ENCODE measurements around the gene ANKDD1A.

Gene ANKDD1A

DNA sequence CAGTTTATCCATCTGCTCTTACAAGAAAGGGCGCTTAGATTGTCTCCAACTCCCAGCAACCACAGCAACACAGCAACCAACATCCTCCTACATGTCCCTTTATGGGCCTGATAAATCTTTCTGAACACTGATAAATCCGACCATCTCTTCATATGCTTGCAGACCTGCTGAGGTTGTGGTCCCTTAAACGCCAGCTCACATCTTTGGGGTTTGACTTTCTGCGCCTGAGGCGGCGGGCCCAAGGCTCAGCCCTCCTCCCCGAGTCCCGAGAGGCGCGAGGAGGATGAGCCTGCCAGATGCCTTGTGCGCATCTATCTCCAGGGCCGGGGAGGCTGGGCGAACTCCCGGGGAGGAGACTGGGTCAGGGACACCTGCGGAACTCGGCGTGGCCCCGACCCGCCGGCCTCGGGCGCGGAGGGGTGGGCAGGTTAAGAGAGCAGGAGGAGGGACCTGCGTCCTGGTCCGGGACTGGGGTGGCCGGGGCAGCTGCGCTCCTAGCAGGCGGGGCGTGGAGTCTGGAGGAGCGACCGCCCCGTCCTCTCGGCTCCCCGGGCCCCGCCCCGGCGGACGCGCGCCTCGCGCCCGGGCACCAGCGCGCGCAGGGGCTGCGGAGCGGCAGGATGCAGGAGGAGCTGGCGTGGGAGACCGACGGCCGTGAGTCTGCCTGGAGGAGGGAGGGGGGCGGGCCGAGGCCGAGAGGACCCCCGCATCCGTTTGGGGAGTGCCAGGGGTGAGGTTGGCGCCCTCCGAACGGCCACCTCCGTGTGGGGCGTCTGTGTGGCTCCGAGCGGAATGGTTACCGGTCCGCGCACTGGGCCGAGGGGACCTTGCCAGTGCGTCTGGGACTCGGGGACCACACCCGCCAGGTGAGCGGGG is at the start of gene ANKDD1A:
Gene ANKDD1A (plus strand): TSS at position 592 of the 876 bp plus-strand sequence. CDS start 29 bp downstream, at position 621.
- no peak for DNase-seq (ENCODE audit: low spot score)

DNA sequence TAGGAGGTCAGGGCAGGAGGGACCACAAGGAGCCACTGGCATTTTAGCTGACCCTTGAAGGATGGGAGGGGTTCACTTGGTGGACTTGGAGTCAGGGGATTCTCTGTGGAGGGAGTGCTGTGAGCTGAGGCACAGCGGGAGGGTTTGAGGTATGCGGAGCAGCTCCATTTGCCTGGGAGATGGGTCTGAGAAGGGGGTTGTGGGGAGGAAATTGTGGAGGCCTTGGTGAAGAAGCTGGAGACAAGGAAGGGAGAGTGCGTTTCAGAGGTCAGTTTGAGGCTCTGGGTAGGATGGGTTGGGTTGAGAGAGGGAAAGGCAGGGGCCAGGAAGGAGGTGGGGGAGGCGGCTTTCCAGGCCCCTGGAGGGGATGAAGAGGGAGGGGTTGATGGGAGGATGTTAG is 49.7 kb upstream of the ANKDD1A start:
- DNase-seq (ENCODE audit: low spot score), result no peak

DNA sequence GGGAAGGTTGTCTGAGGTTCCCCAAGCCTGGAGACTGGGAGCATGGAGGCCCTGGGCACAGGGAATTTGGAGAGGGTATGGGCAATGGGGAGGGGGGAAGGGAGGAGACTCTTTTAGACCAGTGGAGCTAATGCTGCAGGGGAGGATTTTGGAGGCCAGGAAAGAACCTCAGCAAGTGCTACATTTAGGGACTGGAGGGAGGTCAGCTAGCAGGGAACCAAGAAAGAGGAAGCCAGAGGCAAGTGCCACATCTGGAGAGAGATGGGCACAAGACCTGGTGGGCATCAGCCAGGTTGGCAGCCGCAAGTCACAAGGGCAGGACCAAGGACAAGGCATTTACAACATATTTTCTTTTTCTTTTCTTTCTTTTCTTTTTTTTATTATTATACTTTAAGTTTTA is 49.3 kb upstream of the ANKDD1A start:
- DNase-seq (ENCODE audit: low spot score), result no peak

DNA sequence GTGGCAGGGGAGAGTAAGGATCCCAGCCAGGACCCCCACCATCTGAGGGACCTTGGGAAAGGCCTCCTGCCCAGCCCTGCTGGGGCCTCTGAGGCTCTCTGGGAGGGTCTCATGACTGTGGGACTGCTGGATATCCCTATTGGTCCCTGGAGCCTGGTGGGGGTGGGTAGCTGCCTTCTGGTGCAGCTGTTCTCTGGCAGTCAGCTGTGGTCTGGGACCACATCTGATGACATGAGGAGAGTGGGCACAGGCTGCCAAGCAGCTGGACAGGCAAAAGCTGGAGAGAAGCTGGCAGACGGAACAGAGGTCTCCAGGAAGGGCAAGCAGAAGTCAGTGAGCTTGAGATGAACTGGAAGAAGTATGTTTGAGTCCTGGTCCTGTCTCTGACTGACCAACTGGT is 47.6 kb upstream of the ANKDD1A start:
- DNase-seq (ENCODE audit: low spot score), result no peak

DNA sequence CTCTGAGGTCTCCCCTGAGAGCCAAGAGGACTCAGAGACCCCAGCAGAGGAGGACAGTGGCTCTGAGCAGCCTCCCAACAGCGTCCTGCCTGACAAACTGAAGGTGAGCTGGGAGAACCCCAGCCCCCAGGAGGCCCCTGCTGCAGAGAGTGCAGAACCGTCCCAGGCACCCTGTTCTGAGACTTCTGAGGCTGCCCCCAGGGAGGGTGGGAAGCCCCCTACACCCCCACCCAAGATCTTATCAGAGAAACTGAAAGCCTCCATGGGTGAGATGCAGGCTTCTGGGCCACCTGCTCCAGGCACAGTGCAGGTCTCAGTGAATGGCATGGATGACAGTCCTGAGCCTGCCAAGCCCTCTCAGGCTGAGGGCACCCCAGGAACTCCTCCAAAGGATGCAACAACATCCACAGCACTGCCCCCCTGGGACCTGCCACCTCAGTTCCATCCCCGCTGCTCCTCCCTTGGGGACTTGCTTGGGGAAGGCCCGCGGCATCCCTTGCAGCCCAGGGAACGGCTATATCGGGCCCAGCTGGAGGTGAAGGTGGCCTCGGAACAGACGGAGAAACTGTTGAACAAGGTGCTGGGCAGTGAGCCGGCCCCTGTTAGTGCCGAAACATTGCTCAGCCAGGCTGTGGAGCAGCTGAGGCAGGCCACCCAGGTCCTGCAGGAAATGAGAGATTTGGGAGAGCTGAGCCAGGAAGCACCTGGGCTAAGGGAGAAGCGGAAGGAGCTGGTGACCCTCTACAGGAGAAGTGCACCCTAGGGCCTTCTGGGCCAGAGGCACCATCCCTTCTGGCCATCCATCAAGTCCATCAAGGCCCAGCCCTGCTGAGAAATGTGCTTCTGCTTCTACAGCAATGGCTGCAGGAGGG is 46.3 kb upstream of the ANKDD1A start:
- no peak for DNase-seq (ENCODE audit: low spot score)

DNA sequence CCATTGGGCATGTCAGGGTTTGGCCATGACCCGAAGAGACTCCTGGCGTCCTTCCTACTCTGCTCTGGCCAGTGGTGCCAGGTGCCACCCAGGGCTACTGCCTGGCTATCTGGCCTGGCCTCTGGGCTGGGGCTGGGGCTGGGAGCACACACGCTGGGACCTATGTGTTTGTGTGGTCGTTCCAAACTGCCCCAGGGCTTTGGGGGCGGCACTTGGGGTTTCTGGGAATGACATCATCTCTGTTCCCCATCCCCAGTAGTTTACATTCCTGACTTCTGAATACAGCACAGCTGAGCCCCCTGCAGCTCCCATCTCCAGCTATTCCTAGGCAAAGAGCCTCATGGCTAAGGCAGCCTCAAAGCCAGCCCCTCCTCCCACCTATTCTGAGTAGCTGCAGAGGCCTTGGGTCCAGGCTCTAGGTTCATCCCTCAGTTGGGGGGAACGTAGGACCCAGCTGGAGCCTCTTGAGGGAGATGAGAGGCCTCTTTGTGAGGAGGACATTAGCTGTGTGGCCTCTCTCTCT is 45.6 kb upstream of the ANKDD1A start:
- no peak for DNase-seq (ENCODE audit: low spot score)

DNA sequence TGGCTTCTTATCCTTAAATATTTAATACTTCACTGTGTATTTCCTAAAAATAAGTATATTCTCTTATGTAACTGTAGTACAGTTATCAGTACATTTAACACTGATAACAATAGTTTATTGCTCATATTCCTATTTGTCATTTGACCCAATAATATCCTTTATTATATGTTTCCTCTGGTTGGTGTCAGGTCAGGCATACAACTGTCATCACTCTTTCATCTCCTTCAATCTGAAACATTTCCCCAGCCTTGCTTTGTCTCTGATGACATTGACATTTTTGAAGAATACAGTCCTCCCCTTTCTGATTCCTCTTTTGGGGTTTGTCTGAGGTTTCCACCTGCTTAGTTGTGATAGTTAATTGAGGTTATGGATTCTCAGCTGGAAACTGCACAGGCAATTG is 42.2 kb upstream of the ANKDD1A start:
- no peak for DNase-seq (ENCODE audit: low spot score)

DNA sequence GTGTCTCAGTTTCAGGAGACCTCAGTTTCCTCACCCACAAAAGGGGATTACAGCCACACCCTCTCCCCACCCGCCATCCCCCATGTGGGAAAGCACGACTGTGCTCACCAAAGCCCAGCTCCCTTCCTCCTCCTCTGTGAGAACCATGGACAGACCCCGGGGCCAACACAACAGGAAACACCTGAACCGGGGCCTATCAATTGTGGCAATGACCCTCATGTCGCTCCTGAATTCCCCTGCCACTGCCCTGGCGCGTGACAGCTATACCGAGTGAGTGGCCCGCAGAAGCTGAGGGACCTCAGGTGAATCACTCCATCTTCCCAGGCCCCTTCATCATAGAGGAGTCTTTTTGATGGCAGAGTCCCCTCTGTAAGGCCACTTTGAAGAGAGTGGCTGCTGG is 41.3 kb upstream of the ANKDD1A start:
- no peak for DNase-seq (ENCODE audit: low spot score)

DNA sequence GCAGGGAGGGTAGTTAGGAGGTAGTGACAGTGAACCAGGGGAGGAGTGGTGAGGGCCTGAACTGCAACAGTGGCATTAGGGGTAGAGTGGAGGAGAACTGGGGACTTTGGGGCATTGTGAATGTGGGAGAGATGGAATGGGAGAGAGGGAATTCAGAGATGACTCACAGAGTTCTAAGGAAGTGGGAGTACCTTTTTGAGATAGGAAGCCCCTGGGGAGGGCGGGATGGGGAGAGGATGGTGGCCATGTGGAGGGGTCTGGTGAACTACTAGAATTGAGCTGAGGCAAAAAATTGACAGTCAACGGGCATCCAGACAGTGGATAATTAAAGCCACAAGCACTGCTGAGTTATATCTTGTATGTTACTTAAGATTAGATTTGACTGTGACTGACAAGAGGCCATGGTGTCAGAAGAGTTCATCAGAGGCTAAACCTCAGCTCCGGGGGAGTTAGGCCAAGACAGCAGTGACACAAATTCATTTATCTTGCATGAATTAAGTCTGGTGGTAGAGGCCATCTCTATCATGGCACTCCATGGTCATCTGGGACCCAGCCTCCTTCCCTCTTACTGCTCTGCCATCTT is 36.0 kb upstream of the ANKDD1A start:
- DNase-seq (ENCODE audit: low spot score), result no peak

DNA sequence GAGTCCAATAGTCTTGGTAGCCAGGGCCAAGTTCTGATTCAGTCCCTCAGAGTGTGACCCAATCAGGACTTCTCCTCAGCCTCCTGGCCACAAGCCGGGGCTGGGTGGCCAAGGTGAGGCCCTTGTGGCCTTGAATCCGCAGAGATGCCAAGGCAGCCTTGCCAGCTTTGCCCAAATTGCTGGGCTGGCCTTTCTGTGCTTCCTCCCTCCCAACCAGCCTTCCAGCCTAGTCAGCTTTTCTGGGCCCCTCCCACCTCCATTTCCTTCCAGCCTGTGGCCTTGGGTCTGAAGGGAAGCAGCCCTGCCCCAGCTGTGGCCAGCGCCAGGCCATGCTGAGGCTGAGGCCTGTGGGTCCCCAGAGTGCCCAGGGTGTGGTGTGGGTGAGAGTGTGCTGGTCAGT is 34.3 kb upstream of the ANKDD1A start:
- no peak for DNase-seq (ENCODE audit: low spot score)

DNA sequence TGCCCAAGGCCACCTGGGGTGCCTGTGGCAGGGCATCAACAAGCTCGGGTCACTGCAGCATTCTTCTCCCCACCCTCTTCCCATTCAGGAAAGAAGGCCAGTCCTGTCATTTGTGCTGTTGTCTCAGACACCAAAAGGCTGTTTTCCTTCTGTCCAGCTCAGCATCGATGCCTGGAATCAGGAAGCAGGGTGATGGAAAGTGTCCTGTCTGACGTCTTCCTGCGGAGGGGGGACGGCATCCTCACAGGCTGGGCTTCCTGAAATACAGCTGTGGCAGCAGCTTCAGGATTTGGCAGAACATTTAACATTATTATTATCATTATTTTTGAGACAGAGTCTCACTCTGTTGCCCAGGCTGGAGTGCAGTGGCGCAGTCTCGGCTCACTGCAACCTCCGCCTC is 33.0 kb upstream of the ANKDD1A start:
- DNase-seq (ENCODE audit: low spot score), result no peak

DNA sequence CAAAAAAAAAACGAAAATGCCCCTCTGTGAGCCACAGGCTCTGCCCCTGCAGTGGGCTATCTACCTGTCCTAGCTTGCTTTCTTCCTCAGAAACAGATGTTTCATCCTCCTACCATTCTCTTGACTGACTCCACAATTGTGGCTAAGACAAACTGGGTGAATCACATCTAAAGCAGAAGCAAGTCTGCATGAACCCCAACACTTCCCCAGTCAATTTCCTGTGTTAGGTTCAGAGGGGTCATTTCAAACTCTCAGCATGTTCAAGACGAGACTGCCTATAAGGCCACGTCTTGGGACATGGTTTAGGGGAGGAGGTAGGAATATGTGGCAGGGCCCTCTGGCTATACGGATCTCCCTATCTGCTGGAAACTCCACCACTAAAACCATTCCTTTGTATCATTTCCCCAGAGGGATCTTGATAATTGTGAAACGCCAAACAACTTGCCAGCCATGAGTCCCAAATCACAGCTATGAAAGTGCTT is 28.6 kb upstream of the ANKDD1A start:
- DNase-seq (ENCODE audit: low spot score), result no peak

DNA sequence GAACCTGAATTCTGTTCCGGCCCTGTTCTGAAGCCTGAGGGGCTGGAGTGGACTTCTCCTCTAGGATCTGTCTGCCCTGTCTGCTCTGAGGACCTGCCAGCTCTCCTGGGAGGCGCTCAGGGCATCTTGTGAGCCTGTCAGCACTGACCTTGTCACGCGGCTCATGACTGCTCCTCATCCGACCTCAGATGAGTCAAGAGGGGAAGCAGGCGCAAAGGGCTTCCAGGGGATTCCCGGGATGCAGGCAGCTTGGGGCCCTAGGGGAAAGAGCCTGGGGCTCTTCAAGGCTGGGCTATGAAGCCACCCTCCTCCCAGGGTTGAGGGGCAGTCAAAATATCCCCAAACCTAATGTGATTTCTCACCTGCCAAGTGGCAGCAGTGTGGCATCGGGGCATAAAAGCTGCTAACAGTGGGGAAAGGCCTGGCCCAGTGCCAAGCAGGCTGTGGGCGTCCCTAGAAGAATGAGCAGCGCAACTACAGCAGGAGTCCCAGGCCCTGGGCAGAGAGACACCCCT is 27.6 kb upstream of the ANKDD1A start:
- no peak for DNase-seq (ENCODE audit: low spot score)

DNA sequence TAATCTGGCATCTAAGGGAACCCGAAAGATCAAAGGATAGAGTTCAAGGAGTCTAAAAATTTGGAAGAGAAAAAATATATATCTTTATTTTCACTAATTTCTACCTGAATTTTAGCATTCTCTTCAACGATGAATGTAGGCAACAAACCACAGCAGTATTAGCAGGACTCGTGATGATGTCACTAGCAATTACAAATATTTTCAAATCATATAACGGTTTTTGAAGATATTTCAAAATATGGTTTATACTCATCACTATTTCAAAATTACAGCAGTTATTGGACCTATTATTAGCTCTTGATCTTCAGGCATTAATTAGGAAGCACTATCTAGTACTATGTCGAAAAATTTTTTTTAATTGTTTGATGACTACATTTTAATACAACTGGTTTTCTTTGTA is 27.0 kb upstream of the ANKDD1A start:
- DNase-seq (ENCODE audit: low spot score), result no peak

DNA sequence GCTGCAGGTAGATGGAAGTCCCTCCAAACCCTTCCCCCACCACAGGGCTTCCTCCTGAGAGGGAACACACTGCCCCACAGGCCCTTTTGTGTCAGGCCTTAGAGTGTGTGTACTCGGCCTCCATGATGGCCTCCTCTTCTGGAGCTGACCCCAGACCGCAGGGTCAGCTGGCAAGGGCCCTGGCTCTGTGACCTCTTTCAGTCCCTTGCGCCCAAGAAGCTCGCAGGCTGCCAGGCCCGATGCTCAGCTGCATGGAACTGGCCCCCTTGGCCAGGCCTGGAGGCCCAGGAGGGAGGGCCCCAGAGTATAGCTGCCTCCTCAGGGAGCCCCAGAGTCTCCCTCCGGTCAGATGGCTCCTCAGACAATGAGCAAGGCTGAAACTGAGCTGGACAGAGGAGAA is 23.4 kb upstream of the ANKDD1A start:
- no peak for DNase-seq (ENCODE audit: low spot score)

DNA sequence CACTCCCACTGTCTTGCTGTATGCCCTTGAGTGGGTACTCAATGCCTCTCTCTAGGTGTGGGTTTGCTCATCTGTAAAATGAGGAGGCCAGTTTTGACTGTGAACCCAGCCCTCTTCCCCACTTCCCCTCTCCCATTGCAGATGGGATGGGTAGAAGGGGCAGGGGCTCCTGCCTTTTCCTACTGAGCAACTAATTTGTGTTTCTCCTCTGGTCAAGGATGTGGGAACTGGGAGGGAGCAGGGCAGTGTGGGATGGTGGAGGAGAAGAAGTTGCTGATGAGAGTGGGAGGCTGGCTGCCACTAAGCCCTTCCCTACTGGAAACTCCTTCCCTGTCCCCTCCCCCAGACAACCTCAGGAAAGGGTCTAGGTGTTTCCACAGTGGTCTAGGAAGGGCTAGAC is 20.1 kb upstream of the ANKDD1A start:
- no peak for DNase-seq (ENCODE audit: low spot score)

DNA sequence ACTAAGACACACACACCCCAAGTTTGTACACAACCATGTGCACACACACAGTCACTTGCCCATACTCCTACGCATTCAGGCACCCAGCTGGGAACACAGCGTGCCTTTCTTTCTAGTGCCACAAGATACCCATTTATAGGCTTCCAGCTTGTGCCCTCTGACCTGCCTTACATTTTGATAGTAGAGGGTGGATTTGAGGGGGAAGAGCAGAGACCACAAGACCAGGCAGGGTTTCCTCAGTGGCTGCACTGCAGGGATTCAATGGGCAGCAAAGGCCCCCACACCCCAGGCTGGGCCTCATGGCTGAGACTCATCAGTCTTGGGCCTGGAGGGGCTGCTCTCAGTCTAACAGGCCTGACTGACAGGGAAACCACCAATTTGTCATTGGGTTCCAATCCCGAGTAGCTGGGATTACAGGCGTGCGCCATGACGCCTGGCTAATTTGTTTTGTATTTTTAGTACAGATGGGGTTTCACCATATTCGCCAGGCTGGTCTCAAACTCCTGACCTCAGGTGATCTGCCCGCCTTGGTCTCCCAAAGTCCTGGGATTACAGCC is 18.8 kb upstream of the ANKDD1A start:
- no peak for DNase-seq (ENCODE audit: low spot score)

DNA sequence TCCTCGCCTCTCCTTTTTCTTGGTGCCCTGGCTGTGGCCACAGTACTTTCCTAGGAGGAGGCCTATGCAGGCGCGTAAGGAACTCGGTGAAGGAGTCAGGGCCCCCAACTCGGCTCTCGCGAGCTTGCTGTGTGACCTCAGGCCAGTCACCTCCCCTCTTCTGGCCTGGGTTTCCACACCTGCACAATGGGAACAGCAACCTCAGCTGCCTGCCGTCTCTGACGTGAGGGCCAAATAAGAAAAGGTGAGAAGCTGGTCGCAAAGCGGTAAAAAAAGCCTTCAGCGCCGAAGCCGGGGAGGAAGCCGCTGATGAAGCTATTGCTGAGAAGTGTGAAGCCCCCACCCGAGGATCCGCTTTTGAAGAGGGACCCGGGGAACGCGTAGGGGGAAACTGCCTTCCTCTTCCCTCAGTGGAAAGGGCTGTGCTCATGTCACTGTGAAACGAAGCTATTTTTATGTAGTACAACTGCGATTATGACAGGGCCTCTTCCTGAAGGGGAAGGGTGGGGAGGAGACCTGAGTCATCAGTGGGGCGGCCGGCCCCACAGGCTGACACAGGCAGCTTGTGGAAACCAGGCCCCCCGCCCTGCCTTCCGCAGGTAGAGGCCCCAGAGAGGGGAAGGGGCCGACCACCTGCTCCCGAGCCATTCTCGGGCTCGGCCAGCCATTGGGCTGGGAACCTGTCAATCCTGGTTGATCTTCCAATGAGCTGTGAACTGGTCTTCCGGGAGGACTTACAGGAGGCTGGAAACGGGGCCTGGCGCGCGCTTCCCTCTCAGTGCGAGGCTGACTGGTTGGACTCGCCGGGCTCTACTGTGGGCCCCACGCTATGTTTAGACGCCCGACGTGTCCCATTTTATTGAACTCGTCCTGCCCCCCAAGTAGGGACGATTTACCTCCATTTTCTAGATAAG is 18.0 kb upstream of the ANKDD1A start:
- DNase-seq (ENCODE audit: low spot score), result peak; percentile 63

DNA sequence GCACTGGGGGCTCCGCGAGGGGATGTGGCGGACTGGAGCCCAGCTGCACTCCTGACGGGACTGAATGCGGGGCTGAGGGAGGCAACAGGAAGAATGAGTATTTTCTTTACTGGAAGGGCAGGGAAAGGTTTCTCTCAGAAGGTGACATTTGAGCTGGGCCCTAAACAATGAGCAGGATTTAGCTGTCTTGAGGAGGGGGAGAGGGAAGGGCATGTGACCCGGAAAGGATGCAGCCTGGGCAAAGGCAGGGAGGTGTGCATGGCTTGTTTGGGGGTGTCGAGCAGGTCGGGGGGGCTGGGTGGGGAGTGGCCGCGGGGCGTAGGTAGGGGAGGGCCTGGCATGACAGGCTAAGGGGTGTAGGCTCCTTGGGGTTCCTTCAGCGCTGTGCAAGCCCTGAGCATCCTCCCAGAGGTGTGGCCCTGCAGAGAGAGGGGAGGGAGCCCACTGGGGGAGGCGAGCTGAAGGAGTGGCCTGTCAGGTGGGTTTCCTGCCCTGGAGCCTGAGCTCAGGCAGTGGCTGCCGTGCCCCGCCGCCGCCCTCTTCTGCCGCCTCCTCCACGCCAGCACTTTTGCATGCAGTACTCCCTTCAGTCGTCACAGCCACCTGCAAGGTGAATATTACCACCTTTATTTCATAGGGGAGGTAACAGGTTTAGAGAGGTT is 17.2 kb upstream of the ANKDD1A start:
- DNase-seq (ENCODE audit: low spot score), result no peak

Data from hematopoietic multipotent progenitor cell treated with erythropoietin and hydrocortisone succinate and interleukin-3 and kit ligand, for 17 days (in vitro differentiated cells).